ENCODE measurements around the gene TMF1. TPM values are rescaled to one million over a fixed set of nuclear protein-coding genes. Genes with fewer than 3 reads are reported as not detected.

Gene TMF1
- total and polyA plus RNA-seq, 4 donors, result 7.4 to 52.8 (median 30.2) TPM

- 59 to 64% methylated on average over 5 of the region's 5 CpGs for WGBS, 2 donors
Measured at GRCh38 chr3:69091389-69092029, 39.4 kb upstream of the TMF1 start.

GRCh38 chr3:69090021-69090420 is 37.9 kb upstream of the TMF1 start:
- no peak for ATAC-seq (ENCODE audit: low FRiP score)
- Histone ChIP-seq H3K4me3 (ENCODE audit: low read length in 2 of 2) (no peak overlapping the region), H3K9me3 (ENCODE audit: control insufficient read depth, low read length) (no peaks in the 10 kb centered on the region), H3K4me1 (ENCODE audit: control insufficient read depth in 1 of 2, insufficient read depth in 2 of 2, low read length in 2 of 2) (peaks cover 9 to 13% of the 10 kb centered on the region in 2 donors), H3K36me3 (ENCODE audit: control insufficient read depth in 1 of 2, insufficient read depth in 2 of 2, low read length in 1 of 2) (no peaks in the 10 kb centered on the region), H3K27me3 (ENCODE audit: control insufficient read depth in 1 of 2, insufficient read depth in 2 of 2, low read length in 1 of 2) (no peaks in the 10 kb centered on the region), H3K27ac (ENCODE audit: low read depth in 1 of 2, low read length in 2 of 2) (no peak overlapping the region)
- WGBS, 2 donors, result 12 to 24% methylated on average over 3 of the region's 3 CpGs
- intact Hi-C loops (cut with DNase I), result no loop called here
- DNase-seq, result no peak

More at GRCh38 chr3:69091389-69092029, 39.4 kb upstream of the TMF1 start:
- DNase-seq, result no peak
- no peaks in the 10 kb centered on the region for H3K9me3 ChIP-seq (ENCODE audit: control insufficient read depth, low read length)
- ATAC-seq (ENCODE audit: low FRiP score), result no peak
- no peaks in the 10 kb centered on the region for H3K27me3 ChIP-seq (ENCODE audit: control insufficient read depth in 1 of 2, insufficient read depth in 2 of 2, low read length in 1 of 2)
- intact Hi-C loops (cut with DNase I), result no loop called here
- no peaks in the 10 kb centered on the region for H3K36me3 ChIP-seq (ENCODE audit: control insufficient read depth in 1 of 2, insufficient read depth in 2 of 2, low read length in 1 of 2)
- H3K4me3 ChIP-seq (ENCODE audit: low read length in 2 of 2), result no peak overlapping the region
- H3K4me1 ChIP-seq (ENCODE audit: control insufficient read depth in 1 of 2, insufficient read depth in 2 of 2, low read length in 2 of 2), result peaks cover 13 to 17% of the 10 kb centered on the region in 2 donors
- no peak overlapping the region for H3K27ac ChIP-seq (ENCODE audit: low read depth in 1 of 2, low read length in 2 of 2)

DNA sequence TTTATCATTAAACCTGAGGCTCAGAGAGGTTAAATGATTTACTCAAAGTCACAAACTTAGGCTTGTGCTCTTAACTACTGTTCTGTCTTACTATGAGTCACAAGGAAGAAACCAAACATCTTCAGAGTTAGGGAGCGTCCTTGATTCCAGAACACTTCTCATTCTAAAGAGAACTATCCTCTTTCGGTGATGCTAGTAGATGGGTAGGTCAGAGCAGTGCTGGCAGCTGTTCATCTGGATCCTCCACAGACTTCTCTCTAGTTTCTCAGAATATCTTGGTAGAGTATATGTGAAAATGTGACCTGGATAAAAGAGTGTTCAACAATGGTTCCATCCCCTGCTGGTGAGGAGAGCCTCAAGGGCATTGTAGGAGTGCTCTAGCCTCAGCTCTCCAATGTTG is 35.9 kb upstream of the TMF1 start:
- no peaks in the 10 kb centered on the region for H3K36me3 ChIP-seq (ENCODE audit: control insufficient read depth in 1 of 2, insufficient read depth in 2 of 2, low read length in 1 of 2)
- peaks cover 6 to 11% of the 10 kb centered on the region in 2 donors for H3K4me1 ChIP-seq (ENCODE audit: control insufficient read depth in 1 of 2, insufficient read depth in 2 of 2, low read length in 2 of 2)
- WGBS, 2 donors, result 12 to 14% methylated on average over 2 of the region's 2 CpGs
- intact Hi-C loops (cut with DNase I), result loop anchor here in 1 of 2 donors (10.0 kb wide), 1 partner anchor 73 kb away; the partner anchor contains the start of gene EOGT
- no peak for ATAC-seq (ENCODE audit: low FRiP score)
- H3K27me3 ChIP-seq (ENCODE audit: control insufficient read depth in 1 of 2, insufficient read depth in 2 of 2, low read length in 1 of 2), result no peaks in the 10 kb centered on the region
- DNase-seq, result no peak
- no peak overlapping the region for H3K4me3 ChIP-seq (ENCODE audit: low read length in 2 of 2)
- no peaks in the 10 kb centered on the region for H3K9me3 ChIP-seq (ENCODE audit: control insufficient read depth, low read length)
- H3K27ac ChIP-seq (ENCODE audit: low read depth in 1 of 2, low read length in 2 of 2), result peak overlapping the region in 1 of 2 donors; percentile 32

GRCh38 chr3:69087030-69087791 is 35.1 kb upstream of the TMF1 start:
- no peaks in the 10 kb centered on the region for H3K9me3 ChIP-seq (ENCODE audit: control insufficient read depth, low read length)
- no peak for ATAC-seq (ENCODE audit: low FRiP score)
- no peak for DNase-seq
- no peaks in the 10 kb centered on the region for H3K36me3 ChIP-seq (ENCODE audit: control insufficient read depth in 1 of 2, insufficient read depth in 2 of 2, low read length in 1 of 2)
- intact Hi-C loops (cut with DNase I), result loop anchor here in 1 of 2 donors (10.0 kb wide), 1 partner anchor 72 kb away; the partner anchor contains the start of gene EOGT
- H3K4me3 ChIP-seq (ENCODE audit: low read length in 2 of 2), result peak overlapping the region; percentile 14 to 43
- H3K4me1 ChIP-seq (ENCODE audit: control insufficient read depth in 1 of 2, insufficient read depth in 2 of 2, low read length in 2 of 2), result peaks cover 6 to 11% of the 10 kb centered on the region in 2 donors
- H3K27ac ChIP-seq (ENCODE audit: low read depth in 1 of 2, low read length in 2 of 2), result peak overlapping the region; percentile 84 to 92
- 29 to 32% methylated on average over 3 of the region's 3 CpGs for WGBS, 2 donors
- H3K27me3 ChIP-seq (ENCODE audit: control insufficient read depth in 1 of 2, insufficient read depth in 2 of 2, low read length in 1 of 2), result no peaks in the 10 kb centered on the region

GRCh38 chr3:69085833-69086722 is 33.9 kb upstream of the TMF1 start:
- Histone ChIP-seq H3K27me3 (ENCODE audit: control insufficient read depth in 1 of 2, insufficient read depth in 2 of 2, low read length in 1 of 2) (no peaks in the 10 kb centered on the region), H3K36me3 (ENCODE audit: control insufficient read depth in 1 of 2, insufficient read depth in 2 of 2, low read length in 1 of 2) (no peaks in the 10 kb centered on the region), H3K27ac (ENCODE audit: low read depth in 1 of 2, low read length in 2 of 2) (peak overlapping the region; percentile 91 to 92), H3K4me1 (ENCODE audit: control insufficient read depth in 1 of 2, insufficient read depth in 2 of 2, low read length in 2 of 2) (peaks cover 6 to 7% of the 10 kb centered on the region in 2 donors), H3K4me3 (ENCODE audit: low read length in 2 of 2) (peak overlapping the region; percentile 86 to 99), H3K9me3 (ENCODE audit: control insufficient read depth, low read length) (no peaks in the 10 kb centered on the region)
- peak; percentile 86 for ATAC-seq (ENCODE audit: low FRiP score)
- WGBS, 2 donors, result 0% methylated on average over 8 of the region's 8 CpGs
- DNase-seq, result peak; percentile 94
- intact Hi-C loops (cut with DNase I), result loop anchor here in 1 of 2 donors (10.0 kb wide), 1 partner anchor 71 kb away; the partner anchor contains the start of gene EOGT

GRCh38 chr3:69085168-69085832 is 33.2 kb upstream of the TMF1 start:
- H3K27ac ChIP-seq (ENCODE audit: low read depth in 1 of 2, low read length in 2 of 2), result peak overlapping the region; percentile 91 to 92
- ATAC-seq (ENCODE audit: low FRiP score) (peak; percentile 60), DNase-seq (peak; percentile 66 to 79)
- no peaks in the 10 kb centered on the region for H3K27me3 ChIP-seq (ENCODE audit: control insufficient read depth in 1 of 2, insufficient read depth in 2 of 2, low read length in 1 of 2)
- H3K4me3 ChIP-seq (ENCODE audit: low read length in 2 of 2), result peak overlapping the region; percentile 86 to 99
- H3K9me3 ChIP-seq (ENCODE audit: control insufficient read depth, low read length), result no peaks in the 10 kb centered on the region
- 0 to 1% methylated on average over 26 of the region's 26 CpGs for WGBS, 2 donors
- intact Hi-C loops (cut with DNase I), result loop anchor here in 1 of 2 donors (10.0 kb wide), 1 partner anchor 70 kb away; the partner anchor contains the start of gene EOGT
- H3K36me3 ChIP-seq (ENCODE audit: control insufficient read depth in 1 of 2, insufficient read depth in 2 of 2, low read length in 1 of 2), result no peaks in the 10 kb centered on the region
- H3K4me1 ChIP-seq (ENCODE audit: control insufficient read depth in 1 of 2, insufficient read depth in 2 of 2, low read length in 2 of 2), result peaks cover 4 to 6% of the 10 kb centered on the region in 2 donors

DNA sequence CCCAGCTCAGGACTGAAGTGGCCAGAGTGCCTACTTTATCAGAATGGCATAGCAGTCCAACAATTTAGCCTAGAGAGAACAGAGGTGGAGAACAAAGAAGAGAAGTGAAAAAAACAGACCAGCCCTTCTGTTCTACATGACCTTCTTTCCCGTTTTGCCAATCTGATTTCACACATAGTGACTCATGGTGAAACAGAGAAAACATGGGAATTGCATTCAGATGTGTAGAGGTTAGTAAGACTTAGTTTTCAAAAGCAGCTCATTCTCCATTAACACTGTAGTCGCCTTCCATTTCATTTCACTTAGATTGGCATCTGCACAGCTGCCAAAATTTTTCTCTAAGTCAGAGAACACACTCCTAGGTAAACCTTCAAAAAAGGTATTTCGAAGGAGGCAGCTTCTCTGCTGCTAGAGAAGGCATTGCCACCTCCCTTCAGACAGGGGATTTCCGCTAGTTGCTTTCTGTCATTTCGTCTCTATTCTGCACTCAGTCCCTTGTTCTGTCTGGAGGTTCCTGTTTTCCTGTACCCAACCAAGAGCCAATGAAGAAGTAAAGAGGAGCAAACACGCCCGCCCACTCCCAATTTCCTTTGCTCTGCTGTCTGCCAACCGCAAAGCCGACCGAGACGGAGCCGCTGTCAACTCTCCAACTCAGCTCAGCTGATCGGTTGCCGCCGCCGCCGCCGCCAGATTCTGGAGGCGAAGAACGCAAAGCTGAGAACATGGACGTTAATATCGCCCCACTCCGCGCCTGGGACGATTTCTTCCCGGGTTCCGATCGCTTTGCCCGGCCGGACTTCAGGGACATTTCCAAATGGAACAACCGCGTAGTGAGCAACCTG is 32.4 kb upstream of the TMF1 start, which contains the start of gene ARL6IP5:
TSS of gene ARL6IP5 (plus strand) at position 612 of the 842 bp plus-strand sequence. CDS start at position 723, 111 bp downstream.
- Histone ChIP-seq H3K4me1 (ENCODE audit: control insufficient read depth in 1 of 2, insufficient read depth in 2 of 2, low read length in 2 of 2) (peaks cover 3 to 7% of the 10 kb centered on the region in 2 donors), H3K36me3 (ENCODE audit: control insufficient read depth in 1 of 2, insufficient read depth in 2 of 2, low read length in 1 of 2) (no peaks in the 10 kb centered on the region), H3K27me3 (ENCODE audit: control insufficient read depth in 1 of 2, insufficient read depth in 2 of 2, low read length in 1 of 2) (no peaks in the 10 kb centered on the region), H3K4me3 (ENCODE audit: low read length in 2 of 2) (peak within 1 kb of the TSS; percentile 86 to 99), H3K27ac (ENCODE audit: low read depth in 1 of 2, low read length in 2 of 2) (peak within 1 kb of the TSS; percentile 91 to 92), H3K9me3 (ENCODE audit: control insufficient read depth, low read length) (no peaks in the 10 kb centered on the region)
- 1% methylated on average over 32 of the region's 32 CpGs for WGBS, 2 donors
- ATAC-seq (ENCODE audit: low FRiP score) (peak; percentile 86), DNase-seq (peak; percentile 97)
- intact Hi-C loops (cut with DNase I), result loop anchor here in 1 of 2 donors (10.0 kb wide), 1 partner anchor 70 kb away; the partner anchor contains the start of gene EOGT
